HG03159 (cell line): ENCODE results near the gene TIAL1.
"Not testable (repeated sequence)": the region's sequence is repeated elsewhere in the genome, so short reads cannot be mapped to it uniquely, and the experiment has no call there.

ENCODE experiments used
- ATAC-seq: cut with Tn5 transposase; IDR thresholded peaks from one replicate; pipeline ENCODE4 v1.9.1; 2021; ENCODE audit warnings: mild to moderate bottlenecking, moderate library complexity; ENCODE audit not compliant: unreplicated experiment

The TIAL1 gene

GRCh38 chr10:119533473-119533872, 63.3 kb downstream of the TIAL1 start:
- ATAC-seq: no peak

DNA sequence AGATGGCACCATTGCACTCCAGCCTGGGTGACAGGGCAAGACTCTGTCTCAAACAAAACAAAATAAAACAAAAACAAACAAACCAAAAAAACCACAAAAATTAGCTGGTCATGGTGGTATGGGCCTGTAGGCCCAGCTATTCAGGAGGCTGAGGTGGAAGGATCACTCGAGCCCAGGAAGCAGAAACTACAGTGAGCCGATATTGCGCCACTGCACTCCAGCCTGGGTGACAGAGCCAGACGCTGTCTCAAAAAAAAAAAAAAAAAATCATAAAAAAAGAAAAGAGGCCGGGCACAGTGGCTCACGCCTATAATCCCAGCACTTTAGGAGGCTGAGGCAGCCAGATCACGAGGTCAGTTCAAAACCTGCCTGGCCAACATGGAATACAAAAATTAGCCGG, 64.0 kb downstream of the TIAL1 start:
- ATAC-seq: not testable (repeated sequence)

DNA sequence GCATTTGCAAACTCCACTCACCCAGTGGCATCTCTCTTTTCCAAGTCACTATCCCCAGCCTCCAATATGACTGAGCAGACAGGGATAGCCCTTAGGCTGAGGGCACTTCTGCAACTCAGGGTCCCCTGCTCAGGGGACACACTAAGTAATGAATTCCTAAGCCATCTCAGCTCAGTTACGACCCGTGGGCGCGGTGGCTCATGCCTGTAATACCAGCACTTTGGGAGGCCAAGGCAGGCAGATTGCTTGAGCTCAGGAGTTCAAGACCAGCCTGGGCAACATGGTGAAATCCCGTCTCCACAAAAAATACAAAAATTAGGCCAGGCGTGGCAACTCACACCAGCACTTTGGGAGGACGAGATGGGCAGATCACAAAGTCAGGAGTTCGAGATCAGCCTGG, 64.5 kb downstream of the TIAL1 start:
- not testable (repeated sequence) for ATAC-seq

DNA sequence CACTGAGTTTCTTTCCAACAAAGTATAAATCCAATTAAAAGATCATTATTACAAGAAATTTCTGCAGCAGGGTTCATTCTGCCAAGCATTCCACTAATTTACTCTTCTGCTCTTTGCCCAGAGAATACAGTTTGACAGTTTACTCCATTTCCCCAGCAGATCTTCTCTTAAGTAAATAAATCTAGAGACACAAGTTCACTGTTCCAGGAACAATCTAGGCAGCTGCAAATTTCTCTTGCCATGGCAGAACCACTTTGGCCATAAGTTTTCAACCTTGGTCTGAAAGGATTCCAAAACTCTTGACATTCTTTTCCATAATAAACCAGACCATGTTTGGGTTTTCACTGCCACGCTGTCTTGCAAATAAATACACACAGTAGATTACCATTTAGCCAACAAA, 65.7 kb downstream of the TIAL1 start:
- no peak for ATAC-seq

GRCh38 chr10:119528663-119529237, 68.0 kb downstream of the TIAL1 start:
- not testable (repeated sequence) for ATAC-seq

DNA sequence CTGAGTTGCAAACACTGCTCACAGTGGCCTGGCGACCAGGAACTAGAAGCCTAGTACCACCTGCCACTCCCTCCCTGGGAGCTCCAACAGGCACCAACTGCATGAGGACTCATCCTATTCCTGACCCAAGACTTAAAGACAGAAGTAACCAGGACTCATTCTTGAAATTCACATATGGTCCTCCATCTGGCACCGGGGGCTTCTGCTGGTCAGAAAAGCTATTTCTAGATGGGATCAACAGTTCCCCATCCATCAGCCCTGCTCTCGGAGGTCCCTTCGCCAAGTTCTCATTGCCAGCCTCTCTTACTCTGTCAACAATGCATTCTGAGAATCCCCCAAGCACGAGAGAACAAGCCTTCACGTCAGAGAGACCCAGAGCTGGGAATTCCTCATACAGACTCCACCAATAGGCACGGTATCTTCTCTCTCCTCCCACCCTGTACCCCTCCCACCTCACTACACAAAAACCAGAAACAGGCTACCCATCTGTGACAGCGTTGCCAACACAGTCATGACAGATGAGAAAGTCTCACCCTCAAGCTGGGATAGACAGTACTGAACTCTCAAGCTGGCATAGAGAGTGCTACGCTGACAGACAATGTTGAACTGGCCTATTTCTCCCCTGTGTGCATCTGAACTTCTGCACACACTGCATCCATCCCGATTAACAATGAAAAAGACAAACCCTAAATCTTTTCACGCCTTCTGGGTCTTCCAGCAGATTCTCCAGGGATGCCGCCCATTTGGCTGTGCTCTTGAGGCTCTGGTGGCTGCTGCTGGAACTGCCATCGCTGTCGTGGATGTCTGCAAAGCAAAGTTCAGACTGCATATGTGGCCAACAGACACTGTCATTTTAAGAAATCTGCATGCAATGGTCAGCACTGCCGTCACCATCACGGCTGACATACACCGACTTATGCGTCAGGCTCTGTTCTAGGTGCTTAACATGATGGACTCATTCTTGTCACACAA, 69.9 kb downstream of the TIAL1 start:
- no peak for ATAC-seq

DNA sequence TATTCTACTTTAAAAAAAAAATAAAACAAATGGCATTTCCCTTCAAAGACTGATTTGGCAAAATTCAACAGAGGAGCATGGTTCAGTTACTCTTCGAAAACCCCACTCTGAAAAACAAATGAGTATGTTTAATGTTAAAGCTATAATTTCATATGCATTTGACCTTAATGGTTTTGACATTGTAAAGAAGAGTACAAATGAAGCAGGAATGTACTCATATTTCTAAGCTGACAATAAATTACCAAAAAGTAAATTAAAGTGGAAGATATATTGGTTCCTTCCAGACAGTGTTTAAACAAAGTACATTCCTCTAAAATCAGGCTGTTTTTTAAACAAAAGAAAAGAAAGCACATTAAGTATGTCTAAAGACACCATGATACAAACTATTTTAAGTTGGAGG, 70.6 kb downstream of the TIAL1 start:
- no peak for ATAC-seq

GRCh38 chr10:119525116-119525515, 71.6 kb downstream of the TIAL1 start:
- ATAC-seq: no peak

DNA sequence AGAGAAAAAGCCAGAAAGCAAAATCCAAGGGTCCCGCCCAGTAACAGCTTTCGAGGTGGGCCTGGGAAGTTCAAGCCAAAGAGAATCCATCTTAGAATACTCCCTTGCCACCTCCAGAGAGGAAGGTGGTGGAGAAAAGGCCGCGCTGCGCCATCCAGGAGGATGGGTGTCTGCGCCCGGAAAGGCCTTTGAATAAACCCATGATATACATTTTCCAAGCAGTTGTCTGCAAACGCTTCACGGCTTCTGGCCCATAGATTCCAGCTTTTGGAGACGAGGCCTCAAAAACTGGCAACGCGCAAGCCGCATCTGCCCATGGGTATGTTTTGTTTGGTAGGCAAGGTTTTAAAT, 72.1 kb downstream of the TIAL1 start:
- ATAC-seq: no peak

- no peak for ATAC-seq
These were observed 72.7 kb downstream of the TIAL1 start for GRCh38 chr10:119523895-119524719.
